Endometrial microvascular endothelial cells (primary cell): Measurements from ENCODE around the gene EPO. TPM values are rescaled to one million over a fixed set of nuclear protein-coding genes. Genes with fewer than 3 reads are reported as not detected.
"Not testable (repeated sequence)": the region's sequence is repeated elsewhere in the genome, so short reads cannot be mapped to it uniquely, and the experiment has no call there.

Source experiments
- in situ Hi-C: cut with HindIII; loops from 2 replicates; pipeline ENCODE4 v1.10.0; 2017; ENCODE audit warnings: low sequenced_read_pairs, low pct_unique_long_range_greater_than_20kb; ENCODE audit errors: inconsistent ontology term
- total RNA-seq: library from RNA; depleted of rRNA; stranded (reverse); fragments of >200 nt; gene quantifications from one replicate; pipeline ENCODE4 v1.2.3, GENCODE V29; 2015; ENCODE audit errors: inconsistent ontology term

The EPO gene
- total RNA-seq, 1 donor from 2014 or later = not detected

GRCh38 chr7:100696123-100696521, 24.1 kb upstream of the EPO start:
- in situ Hi-C loops = no loop called here

GRCh38 chr7:100699018-100699417, 21.2 kb upstream of the EPO start:
- in situ Hi-C loops = no loop called here

- in situ Hi-C loops = not testable (repeated sequence)
These were observed 19.2 kb upstream of the EPO start for GRCh38 chr7:100701089-100701488.

- in situ Hi-C loops = no loop called here
These were observed 14.9 kb upstream of the EPO start for GRCh38 chr7:100705320-100705752.

GRCh38 chr7:100705753-100706671, 14.3 kb upstream of the EPO start, which contains the start of gene POP7:
Gene POP7 (plus strand): TSS chr7:100706121. CDS start chr7:100706831, 710 bp downstream.
- in situ Hi-C loops = no loop called here

- in situ Hi-C loops = no loop called here
These were observed 13.5 kb upstream of the EPO start for GRCh38 chr7:100706672-100707311.

GRCh38 chr7:100708395-100708794, 11.9 kb upstream of the EPO start:
- in situ Hi-C loops = no loop called here

- in situ Hi-C loops = no loop called here
These were observed 9.8 kb upstream of the EPO start for GRCh38 chr7:100710452-100710851.

GRCh38 chr7:100711369-100711768, 8.9 kb upstream of the EPO start:
- in situ Hi-C loops = no loop called here

GRCh38 chr7:100714725-100715124, 5.5 kb upstream of the EPO start:
- in situ Hi-C loops = no loop called here

GRCh38 chr7:100717073-100717472, 3.2 kb upstream of the EPO start:
- in situ Hi-C loops = not testable (repeated sequence)

GRCh38 chr7:100719523-100720278, 567 bp upstream of the EPO start:
- in situ Hi-C loops = no loop called here

- in situ Hi-C loops = no loop called here
These were observed 620 bp downstream of the EPO start for GRCh38 chr7:100720671-100721504.

- in situ Hi-C loops = no loop called here
These were observed 1.2 kb downstream of the EPO start for GRCh38 chr7:100721505-100721812.

- in situ Hi-C loops = no loop called here
These were observed 2.4 kb downstream of the EPO start for GRCh38 chr7:100722480-100723212.

- in situ Hi-C loops = no loop called here
These were observed 3.5 kb downstream of the EPO start for GRCh38 chr7:100723732-100724275.

GRCh38 chr7:100724364-100724763, 4.1 kb downstream of the EPO start:
- in situ Hi-C loops = not testable (repeated sequence)
